ENCODE data around the gene HIGD1C.
"Not testable (repeated sequence)": the region's sequence is repeated elsewhere in the genome, so short reads cannot be mapped to it uniquely, and the experiment has no call there.

The HIGD1C gene

DNA sequence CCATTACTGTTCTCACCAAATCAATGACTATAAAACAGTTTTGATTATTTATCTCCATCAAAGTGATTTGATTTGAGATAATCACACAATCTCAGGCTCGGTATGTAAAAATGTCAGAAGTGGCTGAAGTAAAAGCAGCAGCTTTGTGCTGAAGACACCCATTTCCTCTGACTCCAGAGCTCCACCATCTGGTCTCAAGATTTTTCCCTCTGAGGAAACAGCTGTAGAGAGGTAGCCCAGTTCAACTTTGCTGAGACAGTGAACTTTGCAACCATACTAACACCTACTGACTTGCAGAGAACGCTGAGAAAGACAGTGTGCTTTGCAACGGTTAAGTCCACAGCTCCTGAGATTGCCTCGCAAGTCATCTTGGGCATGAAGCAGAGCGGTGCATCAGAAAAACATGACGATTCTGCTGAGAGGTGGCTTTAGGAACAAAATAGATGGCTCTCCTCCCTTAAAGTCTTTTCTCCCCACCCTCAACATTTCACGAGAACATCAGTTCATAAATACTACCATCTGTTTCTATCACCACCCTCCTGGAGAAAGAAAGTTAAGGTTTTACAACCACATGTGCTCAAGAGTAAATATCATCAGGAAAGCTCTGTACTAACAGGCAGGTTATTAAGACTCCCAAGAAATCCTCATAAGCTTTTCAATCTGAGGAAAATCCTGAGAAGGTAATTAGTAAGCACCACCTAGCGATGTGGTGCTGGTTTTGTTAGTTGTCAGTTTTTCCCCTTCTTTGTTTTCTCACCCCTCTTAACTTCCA lies 34.8 kb downstream of the HIGD1C start:
- DNase-seq = no peak

GRCh38 chr12:50988051-50988450 lies 35.7 kb downstream of the HIGD1C start:
- DNase-seq = no peak

- DNase-seq = no peak
Measured at GRCh38 chr12:50988871-50989270, 36.5 kb downstream of the HIGD1C start.

- DNase-seq = no peak
Measured at GRCh38 chr12:50990147-50990727, 37.9 kb downstream of the HIGD1C start.

DNA sequence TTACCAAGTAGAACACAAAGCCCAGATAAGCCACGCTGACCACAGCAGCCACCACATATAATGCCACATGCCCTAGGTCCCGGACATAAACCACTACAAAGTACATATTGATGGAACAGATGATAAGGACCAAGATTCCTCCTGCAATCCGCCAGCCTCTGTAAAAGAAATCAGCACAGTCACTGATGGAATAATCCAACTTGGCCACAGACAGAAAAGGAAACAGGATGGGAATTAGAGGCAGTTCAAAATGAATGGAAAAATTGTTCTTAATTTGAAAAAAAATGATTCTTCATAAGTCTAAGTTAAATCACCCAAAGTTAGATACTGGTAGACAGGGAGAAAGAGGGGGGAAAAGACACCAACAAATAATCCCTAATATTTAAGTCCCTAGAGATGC lies 38.4 kb downstream of the HIGD1C start:
- DNase-seq = no peak

- no peak for DNase-seq
Measured at GRCh38 chr12:50991291-50991690, 38.9 kb downstream of the HIGD1C start.

DNA sequence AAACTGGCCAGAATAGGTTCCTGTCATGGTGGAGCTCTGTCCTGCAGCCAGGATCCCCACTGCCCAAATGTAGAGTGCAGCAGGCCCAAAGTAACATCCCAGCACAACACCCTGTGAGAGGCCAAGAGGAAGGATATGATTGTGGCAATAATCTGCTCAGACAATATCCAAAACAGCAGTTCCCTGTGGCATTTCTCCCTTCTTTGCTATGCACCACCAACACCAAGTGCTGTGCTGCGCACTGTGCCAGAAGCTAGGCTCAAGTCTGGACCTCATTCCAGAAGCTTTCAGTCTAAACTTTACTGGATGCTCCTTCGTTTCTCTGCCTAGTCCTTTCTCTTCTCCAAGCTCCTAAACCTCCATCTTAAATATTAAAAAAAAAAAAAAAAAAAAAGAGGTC lies 40.5 kb downstream of the HIGD1C start:
- DNase-seq = no peak

DNA sequence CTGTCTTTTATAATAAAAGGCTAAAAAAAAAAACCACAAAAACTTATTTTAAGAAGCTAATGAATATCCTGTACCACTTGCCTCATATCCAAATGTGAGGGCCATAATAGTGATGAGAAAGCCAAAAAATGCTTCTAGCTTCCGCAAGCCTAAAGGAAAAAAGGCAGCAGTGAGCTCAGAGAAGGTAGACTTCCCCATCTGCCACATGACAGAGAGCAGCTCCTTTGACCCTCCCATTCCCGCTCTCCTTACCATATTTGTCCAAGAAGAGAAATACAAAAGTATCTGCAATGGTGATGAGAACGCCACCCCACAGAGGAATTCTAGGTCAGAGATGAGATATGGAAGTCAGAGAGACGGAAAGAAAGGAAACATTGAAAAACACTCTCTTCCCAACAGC lies 46.7 kb downstream of the HIGD1C start:
- no peak for DNase-seq

DNA sequence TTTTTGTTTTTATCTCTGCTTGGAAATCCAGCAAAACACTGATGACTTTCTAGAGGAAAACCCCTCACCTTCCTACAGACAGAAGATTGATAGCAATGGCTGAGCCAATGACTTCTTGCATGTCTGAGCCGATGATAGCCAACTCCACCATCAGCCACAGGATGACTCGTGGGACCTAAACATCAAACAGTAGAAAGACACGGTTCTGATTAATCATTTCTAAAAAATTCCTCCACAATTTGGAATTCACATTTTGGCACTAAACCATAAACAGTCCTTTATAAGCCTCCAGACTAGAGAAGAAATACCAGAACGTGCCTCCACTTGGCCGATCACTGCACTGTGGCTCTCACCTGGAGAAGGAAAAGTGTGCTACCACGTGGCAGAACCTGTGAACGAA lies 47.9 kb downstream of the HIGD1C start:
- DNase-seq = no peak

GRCh38 chr12:51001799-51002198 lies 49.5 kb downstream of the HIGD1C start:
- no peak for DNase-seq

- DNase-seq = no peak
Measured at GRCh38 chr12:51004504-51004903, 52.2 kb downstream of the HIGD1C start.

DNA sequence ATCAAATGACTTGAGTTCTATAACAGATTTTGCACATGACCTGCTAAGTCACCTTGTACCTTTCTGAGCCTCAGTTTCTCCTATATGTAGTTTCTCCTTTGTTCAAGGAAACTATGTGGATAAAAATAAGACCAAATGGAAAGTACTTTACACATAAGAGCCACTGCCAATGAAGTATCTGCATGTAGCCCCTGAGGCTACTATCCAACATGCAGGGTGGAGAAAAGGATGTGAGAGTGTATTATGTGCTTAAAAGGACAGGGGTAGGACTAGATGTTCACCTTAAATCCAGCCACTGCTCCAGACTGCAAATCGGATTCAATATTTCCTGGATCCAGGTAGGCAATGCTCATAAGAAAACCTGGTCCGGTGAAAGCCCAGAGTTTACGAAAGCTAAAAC lies 52.7 kb downstream of the HIGD1C start:
- DNase-seq = no peak

GRCh38 chr12:51005671-51006070 lies 53.3 kb downstream of the HIGD1C start:
- DNase-seq = no peak

GRCh38 chr12:51008329-51009055 lies 56.1 kb downstream of the HIGD1C start:
- DNase-seq = no peak

GRCh38 chr12:51009056-51009440 lies 56.7 kb downstream of the HIGD1C start:
- peak; percentile 47 for DNase-seq

GRCh38 chr12:51011955-51012354 lies 59.6 kb downstream of the HIGD1C start:
- DNase-seq = no peak

GRCh38 chr12:51012570-51013236 lies 60.4 kb downstream of the HIGD1C start:
- no peak for DNase-seq

GRCh38 chr12:51013441-51013840 lies 61.1 kb downstream of the HIGD1C start:
- DNase-seq = no peak

DNA sequence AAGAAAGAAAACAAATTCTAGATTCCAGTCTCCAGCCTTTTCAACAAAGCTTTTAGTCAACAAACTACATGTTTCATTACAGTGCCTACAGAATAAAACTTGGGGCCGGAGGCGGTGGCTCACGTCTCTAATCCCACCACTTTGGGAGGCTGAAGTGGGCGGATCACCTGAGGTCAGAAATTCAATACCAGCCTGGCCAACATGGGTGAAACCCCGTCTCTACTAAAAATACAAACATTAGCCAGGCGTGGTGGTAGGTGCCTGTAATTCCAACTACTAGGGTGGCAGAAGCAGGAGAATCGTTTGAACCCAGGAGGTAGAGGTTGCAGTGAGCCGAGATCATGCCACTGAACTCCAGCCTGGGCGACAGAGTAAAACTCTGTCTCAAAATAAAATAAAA lies 62.1 kb downstream of the HIGD1C start:
- not testable (repeated sequence) for DNase-seq

- no peak for DNase-seq
Measured at GRCh38 chr12:51017452-51017851, 65.1 kb downstream of the HIGD1C start.

DNA sequence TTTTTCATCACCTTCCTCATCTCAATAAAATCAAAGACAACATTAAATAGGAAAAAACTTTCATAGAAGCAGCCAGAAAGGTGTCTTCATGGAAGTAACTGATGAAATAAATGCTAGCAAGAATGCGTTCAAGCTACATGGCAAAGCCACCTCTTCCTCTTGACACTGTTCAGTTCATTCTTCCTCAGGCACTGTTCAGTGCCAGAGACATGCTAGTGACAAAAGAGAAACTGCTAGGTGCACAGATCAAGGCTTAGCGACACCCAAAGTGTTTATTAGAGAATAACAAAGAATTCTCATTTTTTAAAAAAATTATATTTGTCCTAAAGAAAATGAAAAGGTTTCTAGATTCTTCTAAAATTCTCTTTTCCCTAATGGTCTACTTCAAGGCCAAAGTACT lies 66.6 kb downstream of the HIGD1C start:
- no peak for DNase-seq

DNA sequence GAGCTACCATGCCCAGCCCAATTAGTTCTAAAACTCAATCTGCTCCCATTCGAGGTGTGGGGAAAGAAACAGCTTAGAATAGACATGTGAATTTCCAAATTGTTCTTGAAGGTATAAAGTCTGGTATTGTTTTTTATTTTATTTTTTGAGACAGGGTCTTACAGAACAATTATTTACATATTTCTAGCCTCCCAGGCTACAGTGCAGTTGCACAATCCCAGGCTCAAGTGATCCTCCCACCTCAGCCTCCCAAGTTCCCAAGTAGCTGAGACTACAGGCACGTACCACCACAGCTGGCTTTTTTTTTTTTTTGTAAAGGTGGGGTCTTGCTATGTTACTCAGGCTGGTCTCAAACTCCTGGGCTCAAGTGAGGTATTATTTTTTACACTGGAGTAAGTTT lies 67.6 kb downstream of the HIGD1C start:
- no peak for DNase-seq

Measured in activated CD4-positive, alpha-beta T cell treated with anti-CD3 and anti-CD28 coated beads for 1 hour (primary cell).